GM21515 (cell line): ENCODE measurements around the gene CTDSPL.

Experiments
- ATAC-seq: cut with Tn5 transposase; IDR thresholded peaks from one replicate; pipeline ENCODE4 v1.9.1; 2021; ENCODE audit not compliant: unreplicated experiment

The CTDSPL gene

GRCh38 chr3:37940242-37940908 is 78.7 kb downstream of the CTDSPL start:
- no peak for ATAC-seq

GRCh38 chr3:37941608-37942508 is 80.2 kb downstream of the CTDSPL start:
- ATAC-seq: no peak

DNA sequence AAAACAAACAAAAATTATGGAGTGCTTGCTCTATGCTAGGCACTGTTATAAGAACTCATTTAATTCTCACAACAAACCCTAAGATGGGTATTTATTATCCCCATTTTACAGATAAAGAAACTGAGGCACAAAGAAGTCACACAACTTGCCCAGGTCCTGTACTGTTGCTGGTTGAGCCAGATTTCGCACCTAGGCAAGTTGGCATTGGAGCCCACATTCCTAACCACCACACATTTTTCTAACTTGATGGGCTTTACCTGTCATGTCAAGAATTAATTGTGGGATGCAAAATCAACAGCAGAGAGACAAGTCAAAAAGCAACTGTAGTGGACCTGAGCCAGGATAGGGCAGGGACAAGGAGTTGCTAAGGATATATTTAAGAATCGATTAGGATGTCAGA is 81.0 kb downstream of the CTDSPL start:
- ATAC-seq: no peak

GRCh38 chr3:37943126-37943525 is 81.4 kb downstream of the CTDSPL start:
- no peak for ATAC-seq

DNA sequence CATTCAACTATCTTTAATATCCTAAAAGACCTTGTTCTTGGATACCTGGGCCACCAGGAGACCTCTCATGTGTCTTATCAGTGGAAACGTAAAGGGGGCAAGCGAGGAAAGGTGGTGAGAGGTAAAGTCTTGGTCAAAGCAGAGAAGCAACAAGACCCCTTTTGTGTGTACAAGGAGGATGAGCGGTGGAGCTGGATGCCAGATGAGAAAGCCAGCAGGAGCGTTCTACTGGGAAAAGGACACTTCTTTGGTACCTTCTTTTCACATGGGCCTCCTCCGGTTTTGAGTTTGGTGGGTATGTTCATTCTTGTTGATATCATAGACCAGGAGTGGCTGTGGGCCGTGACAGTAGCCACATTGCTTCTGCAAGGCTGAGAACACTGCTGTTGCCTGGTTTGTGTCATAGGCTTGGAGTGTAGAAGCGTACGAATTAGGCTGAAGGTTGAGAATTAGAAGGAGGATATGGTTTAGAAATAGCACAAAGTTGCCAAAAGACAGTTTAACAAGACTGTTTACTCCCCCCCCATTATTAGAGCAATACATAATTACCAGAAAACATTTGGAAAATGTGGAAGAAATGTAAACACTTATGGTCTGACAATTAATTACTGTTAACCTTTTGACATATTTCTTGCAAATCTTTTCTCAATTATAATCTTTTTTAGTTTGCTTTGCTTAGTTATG is 82.1 kb downstream of the CTDSPL start:
- no peak for ATAC-seq

GRCh38 chr3:37944391-37944842 is 82.7 kb downstream of the CTDSPL start:
- no peak for ATAC-seq

GRCh38 chr3:37945156-37945806 is 83.6 kb downstream of the CTDSPL start:
- no peak for ATAC-seq

DNA sequence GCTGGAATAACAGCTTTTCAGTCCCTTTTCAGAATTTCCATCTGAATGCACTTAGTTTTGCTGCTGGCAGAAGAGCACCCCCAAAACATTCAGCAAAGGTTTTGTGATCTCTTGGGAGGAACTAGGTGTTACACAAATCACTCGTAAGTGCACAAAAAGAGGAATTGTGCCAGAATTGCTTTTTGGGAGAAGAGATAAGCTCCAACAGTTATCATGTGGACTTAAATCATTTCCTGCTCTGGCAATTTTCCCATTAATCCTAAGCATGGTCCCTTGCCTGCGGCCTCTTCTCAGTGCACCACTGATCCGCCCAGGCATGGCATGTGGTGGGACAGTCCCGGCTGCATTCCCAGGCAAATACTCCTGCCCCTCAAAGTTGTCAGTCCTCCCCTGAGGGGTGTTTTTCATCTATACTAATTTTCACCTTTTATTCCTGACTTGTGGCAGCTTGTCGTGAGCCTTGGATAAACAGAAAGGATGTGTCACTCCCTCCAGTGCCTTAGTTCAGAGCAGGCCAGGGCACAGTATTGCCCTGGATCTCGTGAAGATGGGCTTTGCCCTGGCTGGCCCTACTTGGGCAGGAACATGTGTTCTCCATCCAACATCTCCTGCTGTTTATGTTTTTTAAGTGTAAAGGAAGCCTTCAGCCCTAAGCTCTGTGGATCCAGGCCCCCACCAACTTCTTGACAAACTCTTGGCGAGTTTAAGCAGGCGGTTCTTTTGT is 84.3 kb downstream of the CTDSPL start:
- no peak for ATAC-seq

DNA sequence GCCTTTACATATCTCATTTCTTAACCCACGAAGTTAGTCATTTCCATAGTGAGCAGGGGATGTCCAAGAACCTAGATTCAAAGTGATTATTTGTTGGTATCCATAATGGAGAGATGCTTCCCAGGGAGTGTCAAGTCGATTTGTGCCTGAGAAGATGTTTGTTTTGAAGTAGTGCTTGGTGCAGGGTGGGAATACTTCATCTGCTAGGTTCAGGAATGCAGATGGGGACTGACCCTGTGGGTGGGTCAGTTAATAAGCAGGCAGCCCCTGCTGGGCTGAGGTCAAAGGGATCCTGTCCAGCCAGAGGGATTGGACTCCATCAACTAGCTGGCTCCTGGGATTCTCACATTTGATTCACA is 84.8 kb downstream of the CTDSPL start:
- no peak for ATAC-seq

GRCh38 chr3:37949866-37950265 is 88.2 kb downstream of the CTDSPL start:
- no peak for ATAC-seq

DNA sequence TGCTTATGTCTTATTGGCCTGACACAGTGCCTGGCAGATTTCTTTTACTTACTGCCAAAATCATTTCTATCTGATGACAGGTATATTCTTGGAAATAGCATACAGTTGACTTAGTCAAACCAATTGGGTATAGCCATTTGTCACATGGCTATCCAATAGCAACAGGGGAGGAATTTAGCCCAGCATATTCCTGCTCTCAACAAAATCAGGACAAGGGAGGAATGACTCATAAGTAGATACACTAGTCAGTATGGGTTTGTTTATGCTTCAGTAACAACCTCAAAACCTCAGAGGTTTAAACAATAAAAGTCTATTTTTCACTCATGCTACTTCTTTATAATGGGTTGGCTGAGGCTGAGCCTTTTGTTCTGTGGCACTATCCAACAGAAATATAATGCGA is 90.9 kb downstream of the CTDSPL start:
- ATAC-seq: no peak

DNA sequence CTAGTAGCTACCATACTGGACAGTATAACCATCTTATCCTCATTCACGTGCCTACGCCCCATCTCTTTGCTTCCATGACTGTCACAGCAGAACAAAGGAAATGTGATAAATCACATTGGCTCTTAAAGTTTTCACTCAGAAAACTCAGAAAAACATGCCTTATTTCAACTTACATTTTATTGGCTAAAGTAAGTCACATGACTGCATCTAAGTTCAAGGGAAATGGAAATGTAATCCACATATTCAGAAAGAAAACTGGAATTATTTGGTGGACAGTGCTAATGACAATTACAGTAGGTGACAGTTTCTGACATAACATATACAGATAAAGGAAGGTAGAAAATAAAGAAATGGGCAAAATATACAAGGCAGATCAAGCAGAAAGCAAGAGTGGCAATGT is 91.5 kb downstream of the CTDSPL start:
- no peak for ATAC-seq

DNA sequence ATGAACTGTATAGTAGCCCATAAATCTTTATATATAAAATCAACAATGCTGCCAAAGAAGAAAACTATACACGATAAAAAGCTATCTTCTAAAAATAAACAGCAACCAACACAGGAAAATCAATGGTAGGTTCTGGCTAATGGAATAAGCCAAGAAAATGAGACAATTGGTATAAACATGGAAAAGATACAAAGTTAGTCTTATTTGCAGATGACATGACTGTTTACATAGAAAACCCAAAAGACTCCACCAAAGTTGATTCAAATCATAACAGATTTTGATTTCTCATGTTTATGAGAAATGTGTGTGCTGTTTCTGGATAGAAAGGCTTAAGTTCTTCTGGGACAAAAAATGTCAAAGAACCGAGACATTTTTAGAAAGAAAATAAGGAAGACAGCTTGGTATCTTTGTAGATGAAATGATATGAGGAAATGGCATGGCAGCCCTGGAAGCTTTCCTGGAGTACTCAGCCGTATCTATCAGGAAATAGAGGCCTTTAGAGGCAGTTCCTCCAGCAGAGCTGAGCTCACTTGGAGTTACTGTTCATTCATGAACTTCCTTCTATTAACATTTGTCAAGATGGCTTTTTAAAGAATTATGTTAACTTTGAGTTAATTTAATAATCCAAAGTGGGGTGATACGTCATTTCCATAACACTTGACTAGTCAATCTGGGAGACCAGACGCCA is 92.2 kb downstream of the CTDSPL start:
- ATAC-seq: no peak

DNA sequence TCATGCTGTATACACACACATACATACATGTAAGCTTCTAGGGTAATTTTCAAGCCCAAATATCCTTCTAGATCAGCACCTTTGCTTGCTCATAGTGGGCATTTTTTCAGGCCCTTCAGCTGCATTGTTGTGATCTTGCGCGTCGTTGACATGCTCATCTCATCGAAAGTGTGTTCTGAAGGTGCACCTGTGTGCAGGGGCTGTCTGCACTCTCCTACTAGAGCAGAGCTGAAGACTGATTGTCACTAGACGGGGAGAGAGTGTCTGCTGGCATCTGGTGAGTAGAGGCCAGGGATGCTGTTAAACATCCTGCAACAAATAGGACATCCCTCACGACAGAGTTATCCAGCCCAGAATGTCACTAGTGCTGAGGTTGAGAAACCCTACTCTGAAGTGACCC is 93.2 kb downstream of the CTDSPL start:
- no peak for ATAC-seq

GRCh38 chr3:37955918-37956707 is 94.4 kb downstream of the CTDSPL start:
- no peak for ATAC-seq

- peak; percentile 69 for ATAC-seq
These were observed 95.3 kb downstream of the CTDSPL start for GRCh38 chr3:37956723-37957538.

GRCh38 chr3:37957539-37957936 is 95.9 kb downstream of the CTDSPL start:
- peak; percentile 18 for ATAC-seq

DNA sequence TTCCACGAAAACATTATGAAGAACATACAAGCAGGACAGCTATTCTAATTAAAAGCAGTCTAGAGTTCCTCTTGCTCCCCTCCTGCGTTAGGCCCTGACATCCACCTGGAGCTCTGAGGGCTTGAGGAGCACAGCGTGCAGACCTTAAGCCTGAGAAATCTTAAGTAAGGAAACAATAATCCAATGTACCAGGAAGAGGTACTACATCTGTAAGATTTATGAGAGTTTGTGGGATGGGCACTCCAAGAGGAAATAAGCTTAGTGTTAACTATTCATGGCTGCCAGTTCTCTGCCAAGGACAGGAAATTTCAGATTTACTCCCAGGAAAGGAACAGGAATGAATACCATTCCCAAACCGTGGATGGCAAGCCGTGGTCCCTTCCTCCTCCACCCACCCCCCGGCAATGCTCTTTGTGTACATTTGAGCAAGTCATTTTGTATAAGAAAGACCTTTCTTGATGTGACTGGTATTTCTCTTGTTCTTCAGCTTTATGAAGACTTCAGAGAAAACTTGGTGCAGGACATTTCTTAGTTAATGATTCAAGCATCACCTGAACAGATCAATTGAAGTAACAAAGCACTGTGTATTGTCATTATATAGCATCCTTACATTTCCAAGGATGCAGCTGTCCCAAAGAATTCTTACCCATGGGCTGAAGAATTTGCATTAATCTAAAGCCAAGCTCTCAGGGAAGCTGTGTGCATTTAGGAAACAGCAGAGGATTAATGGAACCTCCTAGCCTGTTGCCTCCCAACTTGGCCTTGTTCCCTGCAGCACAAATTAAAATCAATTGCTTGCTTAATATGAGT is 100.1 kb downstream of the CTDSPL start:
- no peak for ATAC-seq
